ENCODE data around the gene GRK5.
A peak's percentile ranks its signal among the peaks of the same experiment; 100 is the strongest.
"Not testable (repeated sequence)": the region's sequence is repeated elsewhere in the genome, so short reads cannot be mapped to it uniquely, and the experiment has no call there.

Gene GRK5

GRCh38 chr10:119431773-119432135 is 224.4 kb downstream of the GRK5 start:
- no peak for DNase-seq (ENCODE audit: low read depth in 2 of 2, low spot score in 1 of 2)

GRCh38 chr10:119434942-119435341 is 227.6 kb downstream of the GRK5 start:
- DNase-seq (ENCODE audit: low read depth in 2 of 2, low spot score in 1 of 2) = not testable (repeated sequence)

- no peak for DNase-seq (ENCODE audit: low read depth in 2 of 2, low spot score in 1 of 2)
Measured at GRCh38 chr10:119438717-119439116, 231.3 kb downstream of the GRK5 start.

GRCh38 chr10:119439922-119440321 is 232.6 kb downstream of the GRK5 start:
- DNase-seq (ENCODE audit: low read depth in 2 of 2, low spot score in 1 of 2) = no peak

GRCh38 chr10:119441151-119441821 is 233.9 kb downstream of the GRK5 start:
- DNase-seq (ENCODE audit: low read depth in 2 of 2, low spot score in 1 of 2) = no peak

GRCh38 chr10:119441921-119442757 is 234.8 kb downstream of the GRK5 start:
- DNase-seq (ENCODE audit: low read depth in 2 of 2, low spot score in 1 of 2) = no peak

- DNase-seq (ENCODE audit: low read depth in 2 of 2, low spot score in 1 of 2) = no peak
Measured at GRCh38 chr10:119442758-119443060, 235.3 kb downstream of the GRK5 start.

- no peak for DNase-seq (ENCODE audit: low read depth in 2 of 2, low spot score in 1 of 2)
Measured at GRCh38 chr10:119443441-119443840, 236.1 kb downstream of the GRK5 start.

GRCh38 chr10:119443970-119444660 is 236.7 kb downstream of the GRK5 start:
- no peak for DNase-seq (ENCODE audit: low read depth in 2 of 2, low spot score in 1 of 2)

- no peak for DNase-seq (ENCODE audit: low read depth in 2 of 2, low spot score in 1 of 2)
Measured at GRCh38 chr10:119444866-119445265, 237.5 kb downstream of the GRK5 start.

- peak; percentile 60 to 82 for DNase-seq (ENCODE audit: low read depth in 2 of 2, low spot score in 1 of 2)
Measured at GRCh38 chr10:119445311-119445934, 238.1 kb downstream of the GRK5 start.

- DNase-seq (ENCODE audit: low read depth in 2 of 2, low spot score in 1 of 2) = no peak
Measured at GRCh38 chr10:119445935-119446317, 238.6 kb downstream of the GRK5 start.

GRCh38 chr10:119446441-119447277 is 239.3 kb downstream of the GRK5 start:
- no peak for DNase-seq (ENCODE audit: low read depth in 2 of 2, low spot score in 1 of 2)

- no peak for DNase-seq (ENCODE audit: low read depth in 2 of 2, low spot score in 1 of 2)
Measured at GRCh38 chr10:119447421-119447820, 240.1 kb downstream of the GRK5 start.

- DNase-seq (ENCODE audit: low read depth in 2 of 2, low spot score in 1 of 2) = no peak
Measured at GRCh38 chr10:119447823-119448546, 240.6 kb downstream of the GRK5 start.

- no peak for DNase-seq (ENCODE audit: low read depth in 2 of 2, low spot score in 1 of 2)
Measured at GRCh38 chr10:119448628-119449584, 241.5 kb downstream of the GRK5 start.

GRCh38 chr10:119449760-119450461 is 242.5 kb downstream of the GRK5 start:
- DNase-seq (ENCODE audit: low read depth in 2 of 2, low spot score in 1 of 2) = no peak

- DNase-seq (ENCODE audit: low read depth in 2 of 2, low spot score in 1 of 2) = no peak
Measured at GRCh38 chr10:119450606-119451299, 243.4 kb downstream of the GRK5 start.

All from stimulated activated CD8-positive, alpha-beta memory T cell treated with anti-CD3 and anti-CD28 coated beads, Interleukin-4, amount 100 ng/mL, for 4 hours (primary cell).